Glomerular visceral epithelial cell (primary cell): ENCODE measurements around the gene DNA2.
"Not testable (repeated sequence)": the region's sequence is repeated elsewhere in the genome, so short reads cannot be mapped to it uniquely, and the experiment has no call there.

ENCODE experiments used
- DNase-seq: peaks from one replicate; pipeline ENCODE4 v3.0.0-alpha.2; 2016; ENCODE audit errors: extremely low spot score

The DNA2 gene

DNA sequence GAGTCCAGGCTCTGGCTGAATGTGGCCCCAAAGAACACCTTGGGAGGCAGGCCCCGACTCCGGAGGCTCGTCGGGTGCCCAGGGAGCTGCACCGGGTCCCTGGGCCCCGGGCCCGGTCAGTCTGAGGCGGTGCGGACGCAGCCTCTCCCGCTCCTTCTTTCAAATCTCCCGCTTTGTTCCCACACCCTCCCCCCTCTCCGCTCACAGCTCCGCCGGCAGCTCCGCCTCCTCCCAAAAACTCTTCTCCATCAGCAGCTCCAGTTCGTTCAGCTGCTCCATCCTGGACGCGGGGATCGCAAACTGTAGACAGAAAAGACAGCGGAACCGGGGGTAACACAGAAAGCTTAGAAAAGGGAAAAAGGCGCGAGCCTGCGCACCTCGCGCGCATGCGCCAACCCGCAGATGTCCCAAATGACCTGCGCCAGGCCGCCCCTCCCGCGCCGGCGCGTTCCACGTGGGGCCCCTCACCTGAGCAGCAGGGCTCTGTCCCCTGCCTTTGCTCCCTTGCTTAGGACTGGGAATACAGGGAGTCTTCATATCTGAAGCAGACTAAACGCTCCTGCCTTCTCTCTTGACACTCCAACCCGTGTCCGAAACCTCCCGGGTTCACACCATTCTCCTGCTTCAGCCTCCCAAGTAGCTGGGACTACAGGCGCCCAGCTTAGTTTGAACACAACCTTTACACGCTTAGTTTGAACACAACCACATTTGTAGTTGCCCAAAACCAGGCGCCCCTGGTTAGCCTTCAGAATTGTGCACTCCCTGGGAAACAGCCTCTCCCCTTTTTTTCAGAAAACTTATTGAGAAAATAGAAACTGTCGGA is at the start of gene DNA2:
Gene DNA2 (minus strand): TSS at position 388 of the 823 bp plus-strand sequence. CDS start 109 bp downstream, at position 279.
- DNase-seq = peak; percentile 83

DNA sequence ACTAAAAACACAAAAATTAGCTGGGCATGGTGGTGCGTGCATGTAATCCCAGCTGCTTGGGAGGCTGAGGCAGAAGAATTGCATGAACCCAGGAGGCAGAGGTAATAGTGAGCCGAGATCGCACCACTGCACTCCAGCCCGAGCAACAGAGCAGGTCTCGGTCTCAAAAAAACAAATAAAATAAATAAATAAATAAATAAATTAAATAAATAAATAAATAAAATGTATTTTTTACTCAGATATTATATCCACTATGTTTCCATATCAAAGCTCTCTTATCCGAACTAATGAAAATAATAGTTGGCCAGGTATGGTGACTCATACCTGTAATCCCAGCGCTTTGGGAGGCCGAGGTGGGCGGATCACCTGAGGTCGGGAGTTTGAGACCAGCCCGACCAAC is 46.8 kb upstream of the DNA2 start:
- not testable (repeated sequence) for DNase-seq

DNA sequence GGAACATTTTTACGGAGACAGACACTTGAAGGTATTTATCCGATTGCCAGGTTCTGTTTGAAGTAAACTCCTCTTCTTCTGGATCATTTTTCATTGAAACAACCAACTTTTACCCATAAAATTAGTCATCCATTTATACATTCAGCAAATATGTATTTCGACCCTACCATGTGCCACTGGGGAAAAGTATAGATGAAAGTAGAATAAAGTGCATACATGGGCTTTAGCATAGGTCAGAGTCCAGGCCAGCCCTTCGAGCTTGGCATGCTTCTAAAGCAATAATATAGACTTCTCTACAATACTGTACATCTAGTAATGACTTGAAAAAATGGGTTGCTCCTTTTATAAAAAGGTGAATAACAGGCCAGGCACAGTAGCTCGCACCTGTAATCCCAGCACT is 45.4 kb upstream of the DNA2 start:
- no peak for DNase-seq

GRCh38 chr10:68516766-68517165 is 45.0 kb upstream of the DNA2 start:
- DNase-seq = no peak

DNA sequence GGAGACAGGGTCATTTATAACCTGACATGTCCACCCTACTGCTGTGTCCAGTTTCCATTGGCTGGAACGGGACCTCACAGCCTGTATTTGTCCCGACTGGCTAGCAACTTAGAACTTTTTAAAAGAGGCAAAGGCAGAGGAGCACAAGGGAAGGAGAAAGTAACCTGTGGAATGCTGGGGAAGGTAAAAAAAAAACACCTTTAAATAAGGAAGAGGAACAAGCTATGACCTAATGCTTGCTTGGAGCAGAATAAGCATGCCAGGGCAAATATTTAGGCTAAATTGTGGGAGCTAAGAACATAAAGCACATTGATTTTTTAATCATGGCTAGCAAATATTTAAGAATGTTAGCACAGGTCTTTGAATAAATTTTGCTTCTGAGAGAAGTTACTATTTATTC is 44.4 kb upstream of the DNA2 start:
- DNase-seq = not testable (repeated sequence)

GRCh38 chr10:68508090-68508489 is 36.3 kb upstream of the DNA2 start:
- DNase-seq = no peak

- no peak for DNase-seq
Measured at GRCh38 chr10:68506411-68506810, 34.6 kb upstream of the DNA2 start.

DNA sequence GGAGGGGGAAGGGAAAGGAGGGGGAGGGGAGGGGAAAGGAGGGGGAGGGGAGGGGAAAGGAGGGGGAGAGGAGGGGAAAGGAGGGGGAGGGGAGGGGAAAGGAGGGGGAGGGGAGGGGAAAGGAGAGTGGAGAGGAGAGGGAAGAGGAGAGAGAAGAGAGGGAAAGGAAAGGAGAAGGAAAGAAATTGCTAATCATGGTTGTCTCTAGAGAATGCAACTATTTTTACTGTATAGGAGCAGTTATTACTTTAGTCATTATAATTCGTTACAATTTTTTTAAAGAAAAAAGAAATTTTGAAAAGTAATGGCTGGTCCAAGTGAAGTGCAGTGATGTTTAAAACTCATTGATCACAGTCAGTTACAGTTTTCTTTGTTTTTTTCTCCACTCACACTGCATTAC is 31.1 kb upstream of the DNA2 start:
- DNase-seq = no peak

DNA sequence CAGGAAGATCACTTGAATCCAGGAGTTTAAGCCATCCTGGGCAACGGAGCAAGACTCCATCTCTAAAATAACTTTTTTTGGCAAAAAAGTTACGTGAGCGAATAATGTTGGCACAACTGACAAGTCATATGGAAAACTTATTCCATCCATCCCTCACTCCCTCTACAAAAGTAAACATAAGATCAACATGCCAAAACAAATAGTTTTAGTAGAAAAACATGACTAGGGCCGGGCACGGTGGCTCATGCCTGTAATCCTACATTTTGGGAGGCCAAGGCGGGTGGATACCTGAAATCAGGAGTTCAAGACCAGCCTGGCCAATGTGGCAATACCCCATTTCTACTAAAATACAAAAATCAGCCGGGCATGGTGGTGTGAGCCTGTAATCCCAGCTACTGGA is 29.9 kb upstream of the DNA2 start:
- DNase-seq = no peak

DNA sequence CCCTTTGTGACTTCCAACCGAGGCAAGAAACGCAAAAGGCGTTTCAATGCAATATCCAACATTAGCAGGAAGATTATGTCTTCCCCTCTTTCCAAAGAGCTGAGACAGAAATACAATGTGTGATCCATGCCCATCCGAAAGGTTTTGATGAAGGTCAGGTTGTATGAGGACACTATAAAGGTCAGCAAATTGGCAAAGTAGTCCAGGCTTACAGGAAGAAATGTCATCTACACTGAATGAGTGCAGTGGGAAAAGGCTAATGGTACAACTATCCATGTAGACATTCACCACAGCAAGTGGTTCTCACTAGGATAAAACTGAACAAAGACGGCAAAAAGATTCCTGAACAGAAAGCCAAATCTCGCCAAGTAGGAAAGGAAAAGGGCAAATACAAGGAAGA is 27.8 kb upstream of the DNA2 start:
- no peak for DNase-seq

DNA sequence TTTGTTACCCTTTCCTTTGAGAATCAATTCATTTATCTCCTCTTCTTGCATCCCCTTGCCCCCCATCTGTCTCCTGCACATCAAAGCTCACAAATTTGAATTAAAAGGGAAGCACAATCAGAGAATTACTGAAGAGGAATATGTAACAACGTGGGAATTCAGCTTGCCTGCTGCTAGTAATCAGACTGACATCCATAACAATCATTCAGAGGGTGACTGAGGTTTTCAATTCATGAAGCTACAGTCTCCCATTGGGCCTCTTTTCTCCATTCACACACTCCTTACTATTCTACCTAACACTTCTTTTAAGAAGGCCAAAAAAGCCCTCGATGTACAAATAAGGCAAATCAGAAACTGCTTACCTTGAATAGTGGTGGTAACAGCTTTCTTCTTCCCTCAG is 24.3 kb upstream of the DNA2 start:
- DNase-seq = no peak

- DNase-seq = no peak
Measured at GRCh38 chr10:68492118-68492517, 20.3 kb upstream of the DNA2 start.

DNA sequence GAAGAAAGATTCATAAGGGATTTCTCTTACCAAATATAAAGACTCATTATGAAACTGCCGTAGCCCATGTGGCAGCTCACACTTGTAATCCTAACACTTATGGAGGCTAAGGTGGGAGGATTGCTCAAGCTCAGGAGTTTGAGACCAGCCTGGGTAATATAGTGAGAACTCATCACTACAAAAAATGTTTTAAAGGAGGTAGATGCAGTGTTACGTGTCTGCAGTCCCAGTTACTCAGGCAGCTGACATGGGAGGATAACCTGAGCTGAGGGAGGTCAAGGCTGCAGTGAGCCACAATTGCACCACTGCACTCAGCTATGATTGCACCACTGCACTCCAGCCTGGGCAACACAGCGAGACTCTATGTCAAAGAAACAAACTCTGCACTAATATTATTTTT is 18.1 kb upstream of the DNA2 start:
- no peak for DNase-seq

- no peak for DNase-seq
Measured at GRCh38 chr10:68474021-68474420, 2.2 kb upstream of the DNA2 start.

GRCh38 chr10:68471063-68471585 is 649 bp downstream of the DNA2 start:
- DNase-seq = peak; percentile 6

GRCh38 chr10:68470300-68470699 is 1.5 kb downstream of the DNA2 start:
- DNase-seq = no peak

DNA sequence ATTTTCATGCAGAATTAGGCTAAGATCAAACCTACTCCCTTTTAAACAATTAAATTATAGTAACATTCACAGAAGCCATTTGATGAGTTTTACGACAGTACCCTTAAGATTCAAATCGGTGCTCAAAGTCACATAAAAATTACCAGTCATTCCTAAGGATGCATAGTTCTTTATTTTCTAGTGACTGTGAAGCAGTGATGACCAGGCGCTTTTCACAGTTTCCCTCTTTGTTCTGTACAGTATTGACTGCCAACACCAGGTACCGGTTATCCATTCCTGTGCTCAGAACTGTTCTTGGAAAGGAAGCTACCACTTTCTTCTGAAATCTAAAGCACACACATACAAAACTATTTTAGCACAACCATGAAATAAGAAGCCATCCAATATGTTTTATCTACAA is 1.9 kb downstream of the DNA2 start:
- no peak for DNase-seq

GRCh38 chr10:68464729-68465128 is 7.0 kb downstream of the DNA2 start:
- not testable (repeated sequence) for DNase-seq

- DNase-seq = no peak
Measured at GRCh38 chr10:68463365-68464093, 8.2 kb downstream of the DNA2 start.

- DNase-seq = peak; percentile 16
Measured at GRCh38 chr10:68462536-68462935, 9.2 kb downstream of the DNA2 start.

GRCh38 chr10:68461032-68461431 is 10.7 kb downstream of the DNA2 start:
- no peak for DNase-seq

GRCh38 chr10:68449698-68450097 is 22.1 kb downstream of the DNA2 start:
- DNase-seq = peak; percentile 53

DNA sequence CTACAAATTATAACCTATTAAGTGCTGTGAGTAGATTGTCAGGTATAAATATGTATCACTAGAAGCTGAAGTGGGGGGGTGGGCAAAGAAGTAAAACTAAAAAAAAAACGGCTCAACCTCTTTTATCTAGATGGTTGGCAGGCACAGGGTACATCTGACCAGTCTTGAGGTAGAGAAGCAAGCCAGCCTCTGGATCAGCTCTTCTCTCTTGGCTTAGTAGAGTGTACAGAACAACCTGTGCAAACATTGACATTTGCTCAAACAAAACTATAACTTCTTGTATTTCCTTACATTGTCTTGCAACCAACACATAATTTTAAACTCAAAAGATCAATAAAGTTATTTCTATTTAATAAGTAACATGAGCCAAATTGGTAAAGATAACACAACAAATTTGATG is 25.6 kb downstream of the DNA2 start:
- DNase-seq = no peak
